ENCODE measurements around the gene MACROD2. TPM values are rescaled to one million over a fixed set of nuclear protein-coding genes. Genes with fewer than 3 reads are reported as not detected.

The MACROD2 gene
- total RNA-seq, 1 donor from 2014 or later: 3.1 TPM

DNA sequence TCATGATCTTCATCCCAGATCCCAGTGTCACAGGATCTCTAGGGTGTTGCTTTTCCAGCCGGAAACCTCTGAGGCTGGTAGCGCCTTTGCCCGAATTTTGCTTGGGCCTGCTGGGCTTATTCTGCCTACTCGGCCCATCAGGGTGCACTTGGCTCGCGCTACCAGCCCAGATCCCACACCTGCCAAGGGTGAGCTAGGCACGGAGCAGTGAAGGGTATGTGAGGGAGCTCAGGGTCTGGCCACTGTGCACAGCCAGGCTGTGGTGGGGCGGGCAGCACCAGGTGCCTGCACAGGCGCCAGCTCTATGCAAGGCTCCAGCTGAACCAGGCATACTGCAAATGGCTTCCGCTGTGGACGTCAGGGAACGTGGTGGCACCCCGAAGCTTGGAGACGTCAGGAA is 1035.5 kb downstream of the MACROD2 start:
- Histone ChIP-seq H3K36me3 (ENCODE audit: control insufficient read depth in 3 of 3, insufficient read depth in 3 of 3, low read length in 3 of 3) (no peaks in the 10 kb centered on the region), H3K27ac (ENCODE audit: low read depth, low read length) (no peak overlapping the region), H3K4me1 (ENCODE audit: control insufficient read depth in 3 of 3, insufficient read depth in 3 of 3, low read length in 3 of 3) (no peaks in the 10 kb centered on the region)

DNA sequence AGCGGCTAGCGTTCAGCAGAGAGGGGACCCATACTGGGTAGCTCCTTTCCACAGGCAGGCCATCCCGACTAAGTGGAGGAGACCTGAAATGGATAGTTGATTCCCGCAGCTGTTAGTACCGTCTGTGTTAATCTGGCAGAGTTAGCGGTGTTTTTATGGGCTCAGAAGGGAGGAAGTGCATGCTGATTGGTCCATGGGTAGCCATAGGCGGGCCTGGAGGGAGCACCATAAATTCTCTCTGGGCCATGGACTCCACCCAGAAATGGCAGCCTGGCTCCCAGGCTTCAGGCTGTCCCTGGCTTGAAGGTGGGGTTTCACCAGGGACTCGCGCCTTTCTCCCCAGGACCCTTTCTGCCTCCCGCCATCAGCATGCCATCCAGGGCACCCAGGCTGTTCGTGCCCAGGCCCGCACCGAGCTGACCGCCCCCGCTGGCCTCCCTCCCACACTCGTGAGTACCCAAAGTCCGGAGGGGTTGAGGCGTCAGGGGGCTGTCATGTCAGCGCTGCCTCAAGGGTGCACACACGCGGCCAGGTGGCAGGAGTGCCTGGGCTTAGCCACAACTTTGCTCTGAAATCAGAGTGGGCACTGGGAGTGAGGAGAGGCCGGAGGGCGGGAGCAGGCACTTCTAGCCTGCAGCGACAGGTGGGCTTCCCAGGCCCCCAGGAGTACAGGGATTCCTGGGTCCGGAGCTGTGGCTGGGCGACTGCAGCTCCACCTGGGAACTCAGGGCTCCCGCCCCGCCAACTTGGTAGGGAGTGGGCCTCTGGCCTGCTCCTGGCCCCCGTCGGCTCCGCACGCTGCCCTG is 1036.4 kb downstream of the MACROD2 start:
- H3K36me3 ChIP-seq (ENCODE audit: control insufficient read depth in 3 of 3, insufficient read depth in 3 of 3, low read length in 3 of 3): no peaks in the 10 kb centered on the region
- H3K9me3 ChIP-seq (ENCODE audit: control insufficient read depth in 3 of 3, low read length in 3 of 3): no peaks in the 10 kb centered on the region
- no peaks in the 10 kb centered on the region for H3K27me3 ChIP-seq (ENCODE audit: control insufficient read depth in 3 of 3, insufficient read depth in 3 of 3, low read length in 3 of 3)
- no peak overlapping the region for H3K27ac ChIP-seq (ENCODE audit: low read depth, low read length)
- H3K4me1 ChIP-seq (ENCODE audit: control insufficient read depth in 3 of 3, insufficient read depth in 3 of 3, low read length in 3 of 3): no peaks in the 10 kb centered on the region
- no peak overlapping the region for H3K9ac ChIP-seq (ENCODE audit: low read depth in 1 of 3, low read length in 3 of 3)
- no peak overlapping the region for H3K4me3 ChIP-seq (ENCODE audit: low read length in 3 of 3)

More for the DNA sequence above, 1035.5 kb downstream of the MACROD2 start:
- Histone ChIP-seq H3K9me3 (ENCODE audit: control insufficient read depth in 3 of 3, low read length in 3 of 3) (no peaks in the 10 kb centered on the region), H3K27me3 (ENCODE audit: control insufficient read depth in 3 of 3, insufficient read depth in 3 of 3, low read length in 3 of 3) (no peaks in the 10 kb centered on the region), H3K4me3 (ENCODE audit: low read length in 3 of 3) (no peak overlapping the region), H3K9ac (ENCODE audit: low read depth in 1 of 3, low read length in 3 of 3) (no peak overlapping the region)

DNA sequence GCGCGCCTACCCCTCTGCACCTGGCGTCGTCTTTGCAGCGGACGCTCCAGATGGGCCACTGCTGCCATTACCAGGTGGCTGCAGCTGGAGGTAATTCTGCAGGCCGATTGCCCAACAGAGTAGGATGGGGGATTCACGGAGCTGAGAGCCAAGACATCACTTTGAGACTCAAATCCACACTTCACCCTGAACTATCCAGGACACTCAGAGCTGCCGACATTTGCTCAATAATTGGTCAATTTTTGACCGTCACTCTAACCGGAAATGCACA is 1037.0 kb downstream of the MACROD2 start:
- Histone ChIP-seq H3K4me3 (ENCODE audit: low read length in 3 of 3) (no peak overlapping the region), H3K4me1 (ENCODE audit: control insufficient read depth in 3 of 3, insufficient read depth in 3 of 3, low read length in 3 of 3) (no peaks in the 10 kb centered on the region), H3K27me3 (ENCODE audit: control insufficient read depth in 3 of 3, insufficient read depth in 3 of 3, low read length in 3 of 3) (no peaks in the 10 kb centered on the region), H3K27ac (ENCODE audit: low read depth, low read length) (no peak overlapping the region), H3K9me3 (ENCODE audit: control insufficient read depth in 3 of 3, low read length in 3 of 3) (no peaks in the 10 kb centered on the region), H3K36me3 (ENCODE audit: control insufficient read depth in 3 of 3, insufficient read depth in 3 of 3, low read length in 3 of 3) (no peaks in the 10 kb centered on the region), H3K9ac (ENCODE audit: low read depth in 1 of 3, low read length in 3 of 3) (no peak overlapping the region)

DNA sequence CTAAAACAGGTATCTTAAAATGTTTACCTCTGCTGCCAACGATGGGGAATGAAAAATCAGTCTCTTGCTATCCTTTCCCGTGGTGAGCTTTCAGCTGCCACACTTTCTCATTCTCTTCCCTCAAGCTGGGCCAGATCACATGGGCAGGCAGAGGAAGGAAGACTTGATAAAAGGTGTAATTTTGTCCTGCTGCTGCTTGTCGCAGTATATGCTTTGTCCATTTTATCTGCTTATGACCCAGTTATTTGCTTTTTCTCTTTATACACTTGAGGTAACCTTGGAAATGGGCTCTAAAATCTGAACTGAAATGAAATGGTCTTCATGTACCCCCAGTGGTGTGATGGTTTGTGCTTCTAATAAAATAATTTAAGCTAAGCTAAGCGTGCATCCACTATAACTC is 1038.0 kb downstream of the MACROD2 start:
- H3K27me3 ChIP-seq (ENCODE audit: control insufficient read depth in 3 of 3, insufficient read depth in 3 of 3, low read length in 3 of 3): no peaks in the 10 kb centered on the region
- no peaks in the 10 kb centered on the region for H3K9me3 ChIP-seq (ENCODE audit: control insufficient read depth in 3 of 3, low read length in 3 of 3)
- no peak overlapping the region for H3K9ac ChIP-seq (ENCODE audit: low read depth in 1 of 3, low read length in 3 of 3)
- H3K36me3 ChIP-seq (ENCODE audit: control insufficient read depth in 3 of 3, insufficient read depth in 3 of 3, low read length in 3 of 3): no peaks in the 10 kb centered on the region
- H3K27ac ChIP-seq (ENCODE audit: low read depth, low read length): no peak overlapping the region
- no peak overlapping the region for H3K4me3 ChIP-seq (ENCODE audit: low read length in 3 of 3)
- no peaks in the 10 kb centered on the region for H3K4me1 ChIP-seq (ENCODE audit: control insufficient read depth in 3 of 3, insufficient read depth in 3 of 3, low read length in 3 of 3)

DNA sequence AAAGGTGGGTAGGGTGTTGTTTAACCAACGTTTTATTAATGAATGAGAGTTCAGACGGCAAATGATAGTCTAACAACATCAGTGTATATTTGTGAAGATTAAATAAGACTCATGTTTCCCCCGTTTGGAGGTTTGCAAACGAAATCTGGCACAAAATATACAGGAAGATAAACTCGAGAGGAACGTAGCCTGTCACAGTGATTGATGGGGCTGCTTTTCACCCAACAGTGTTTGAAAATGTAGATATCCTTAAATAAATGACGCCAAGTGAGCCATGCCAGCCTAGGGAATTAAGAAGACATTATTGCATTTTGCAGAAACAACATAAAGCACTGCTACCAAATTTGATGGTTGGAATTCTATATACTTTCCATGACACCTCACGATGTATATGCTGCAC is 1038.6 kb downstream of the MACROD2 start:
- H3K9ac ChIP-seq (ENCODE audit: low read depth in 1 of 3, low read length in 3 of 3): no peak overlapping the region
- no peak overlapping the region for H3K27ac ChIP-seq (ENCODE audit: low read depth, low read length)
- H3K4me1 ChIP-seq (ENCODE audit: control insufficient read depth in 3 of 3, insufficient read depth in 3 of 3, low read length in 3 of 3): no peaks in the 10 kb centered on the region
- no peaks in the 10 kb centered on the region for H3K9me3 ChIP-seq (ENCODE audit: control insufficient read depth in 3 of 3, low read length in 3 of 3)
- H3K36me3 ChIP-seq (ENCODE audit: control insufficient read depth in 3 of 3, insufficient read depth in 3 of 3, low read length in 3 of 3): no peaks in the 10 kb centered on the region
- no peaks in the 10 kb centered on the region for H3K27me3 ChIP-seq (ENCODE audit: control insufficient read depth in 3 of 3, insufficient read depth in 3 of 3, low read length in 3 of 3)
- no peak overlapping the region for H3K4me3 ChIP-seq (ENCODE audit: low read length in 3 of 3)

DNA sequence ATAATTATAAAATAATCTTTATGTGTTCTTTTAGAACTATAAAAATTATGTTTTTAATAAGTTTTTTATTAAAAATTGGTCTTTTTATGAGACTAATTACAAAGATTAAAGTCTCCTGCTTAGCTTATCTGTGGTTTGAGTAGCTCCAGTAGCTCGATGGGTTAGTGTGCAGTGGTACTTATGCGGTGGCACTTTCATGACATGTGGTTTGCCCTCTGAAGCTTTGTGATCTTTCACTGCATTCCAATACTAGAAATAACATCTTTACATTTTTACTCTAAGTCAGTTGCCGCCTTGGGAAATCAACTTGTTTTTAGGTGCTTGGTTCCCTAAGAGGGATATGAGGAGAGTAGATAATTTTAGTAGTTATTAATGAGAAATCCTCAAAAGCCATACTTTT is 1041.6 kb downstream of the MACROD2 start:
- no peaks in the 10 kb centered on the region for H3K9me3 ChIP-seq (ENCODE audit: control insufficient read depth in 3 of 3, low read length in 3 of 3)
- H3K36me3 ChIP-seq (ENCODE audit: control insufficient read depth in 3 of 3, insufficient read depth in 3 of 3, low read length in 3 of 3): no peaks in the 10 kb centered on the region
- H3K27me3 ChIP-seq (ENCODE audit: control insufficient read depth in 3 of 3, insufficient read depth in 3 of 3, low read length in 3 of 3): no peaks in the 10 kb centered on the region
- no peak overlapping the region for H3K4me3 ChIP-seq (ENCODE audit: low read length in 3 of 3)
- H3K27ac ChIP-seq (ENCODE audit: low read depth, low read length): no peak overlapping the region
- no peak overlapping the region for H3K9ac ChIP-seq (ENCODE audit: low read depth in 1 of 3, low read length in 3 of 3)
- no peaks in the 10 kb centered on the region for H3K4me1 ChIP-seq (ENCODE audit: control insufficient read depth in 3 of 3, insufficient read depth in 3 of 3, low read length in 3 of 3)

DNA sequence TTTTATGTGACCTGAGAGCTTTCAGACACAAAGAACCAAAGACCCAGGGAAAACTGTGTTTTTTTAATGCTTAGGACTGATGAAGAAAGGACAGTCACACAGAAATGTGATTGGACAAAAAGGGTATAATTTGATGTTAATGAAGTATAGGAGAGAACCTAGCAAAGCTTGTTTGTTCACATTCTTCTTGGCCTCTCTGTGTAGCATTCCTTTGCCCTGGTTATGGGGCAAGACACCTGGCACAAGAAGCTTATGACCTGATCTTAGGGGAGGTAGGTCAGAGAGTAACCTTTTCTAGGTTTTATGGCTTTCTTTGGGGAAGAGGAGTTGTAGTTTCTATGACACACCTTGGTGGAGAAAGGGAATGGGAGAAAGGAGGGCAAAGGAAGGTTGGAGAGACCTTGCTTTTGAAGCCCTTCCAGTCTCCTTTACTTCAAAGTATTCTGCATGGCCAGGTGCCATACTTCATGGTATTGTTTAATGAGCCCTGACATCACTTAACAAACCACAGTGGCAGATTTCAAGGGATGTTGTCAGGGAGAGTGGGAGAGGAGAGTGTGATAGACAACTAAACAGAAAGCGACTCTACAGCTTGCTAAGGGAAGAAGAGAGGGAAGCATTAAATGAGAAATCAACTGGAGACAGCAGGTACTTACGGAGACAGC is 1043.9 kb downstream of the MACROD2 start:
- no peaks in the 10 kb centered on the region for H3K27me3 ChIP-seq (ENCODE audit: control insufficient read depth in 3 of 3, insufficient read depth in 3 of 3, low read length in 3 of 3)
- H3K9ac ChIP-seq (ENCODE audit: low read depth in 1 of 3, low read length in 3 of 3): no peak overlapping the region
- H3K27ac ChIP-seq (ENCODE audit: low read depth, low read length): no peak overlapping the region
- no peaks in the 10 kb centered on the region for H3K9me3 ChIP-seq (ENCODE audit: control insufficient read depth in 3 of 3, low read length in 3 of 3)
- H3K4me1 ChIP-seq (ENCODE audit: control insufficient read depth in 3 of 3, insufficient read depth in 3 of 3, low read length in 3 of 3): no peaks in the 10 kb centered on the region
- no peak overlapping the region for H3K4me3 ChIP-seq (ENCODE audit: low read length in 3 of 3)
- H3K36me3 ChIP-seq (ENCODE audit: control insufficient read depth in 3 of 3, insufficient read depth in 3 of 3, low read length in 3 of 3): no peaks in the 10 kb centered on the region

DNA sequence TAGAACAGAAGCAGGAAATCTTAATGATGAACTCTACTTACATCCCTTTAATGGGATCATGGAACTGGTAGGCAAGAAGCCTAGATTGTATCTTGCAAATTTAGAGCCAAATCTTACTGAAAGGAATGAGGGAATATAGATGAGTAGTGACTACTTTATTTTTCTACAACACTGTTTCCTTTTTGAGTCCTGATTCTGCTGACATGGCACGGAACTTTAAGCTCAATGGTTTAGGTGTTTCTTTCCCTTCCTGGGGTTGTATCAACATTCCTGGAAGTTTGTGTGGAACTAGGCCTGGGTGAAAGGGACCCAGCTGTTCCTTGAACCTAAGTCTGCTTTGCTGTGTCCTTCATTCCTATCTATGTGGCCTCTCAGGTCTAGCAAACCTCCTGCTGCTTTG is 1047.4 kb downstream of the MACROD2 start:
- no peaks in the 10 kb centered on the region for H3K4me1 ChIP-seq (ENCODE audit: control insufficient read depth in 3 of 3, insufficient read depth in 3 of 3, low read length in 3 of 3)
- H3K9me3 ChIP-seq (ENCODE audit: control insufficient read depth in 3 of 3, low read length in 3 of 3): no peaks in the 10 kb centered on the region
- H3K27ac ChIP-seq (ENCODE audit: low read depth, low read length): no peak overlapping the region
- H3K4me3 ChIP-seq (ENCODE audit: low read length in 3 of 3): no peak overlapping the region
- H3K27me3 ChIP-seq (ENCODE audit: control insufficient read depth in 3 of 3, insufficient read depth in 3 of 3, low read length in 3 of 3): no peaks in the 10 kb centered on the region
- H3K9ac ChIP-seq (ENCODE audit: low read depth in 1 of 3, low read length in 3 of 3): no peak overlapping the region
- H3K36me3 ChIP-seq (ENCODE audit: control insufficient read depth in 3 of 3, insufficient read depth in 3 of 3, low read length in 3 of 3): no peaks in the 10 kb centered on the region

DNA sequence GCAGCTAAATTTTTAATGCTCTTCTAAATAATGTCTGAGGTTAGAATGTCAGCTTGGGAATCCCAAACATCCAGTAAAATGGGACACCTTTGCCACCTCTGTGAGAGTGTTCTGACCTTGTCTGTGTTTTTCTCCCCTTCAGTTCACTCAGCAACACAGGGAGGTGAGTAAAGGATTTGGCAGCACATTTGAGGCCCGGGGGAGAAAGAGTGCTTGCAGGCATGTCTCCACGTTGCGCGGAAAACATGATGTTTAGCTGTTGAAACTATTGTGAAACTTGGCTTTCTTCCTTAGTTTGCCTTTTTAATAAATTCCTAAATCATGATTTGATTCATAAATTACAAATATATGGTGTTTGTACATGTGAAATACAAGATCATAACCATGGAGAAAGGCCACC is 1049.9 kb downstream of the MACROD2 start:
- Histone ChIP-seq H3K4me1 (ENCODE audit: control insufficient read depth in 3 of 3, insufficient read depth in 3 of 3, low read length in 3 of 3) (no peaks in the 10 kb centered on the region), H3K9me3 (ENCODE audit: control insufficient read depth in 3 of 3, low read length in 3 of 3) (no peaks in the 10 kb centered on the region), H3K4me3 (ENCODE audit: low read length in 3 of 3) (no peak overlapping the region), H3K9ac (ENCODE audit: low read depth in 1 of 3, low read length in 3 of 3) (no peak overlapping the region), H3K27ac (ENCODE audit: low read depth, low read length) (no peak overlapping the region), H3K27me3 (ENCODE audit: control insufficient read depth in 3 of 3, insufficient read depth in 3 of 3, low read length in 3 of 3) (no peaks in the 10 kb centered on the region), H3K36me3 (ENCODE audit: control insufficient read depth in 3 of 3, insufficient read depth in 3 of 3, low read length in 3 of 3) (no peaks in the 10 kb centered on the region)

DNA sequence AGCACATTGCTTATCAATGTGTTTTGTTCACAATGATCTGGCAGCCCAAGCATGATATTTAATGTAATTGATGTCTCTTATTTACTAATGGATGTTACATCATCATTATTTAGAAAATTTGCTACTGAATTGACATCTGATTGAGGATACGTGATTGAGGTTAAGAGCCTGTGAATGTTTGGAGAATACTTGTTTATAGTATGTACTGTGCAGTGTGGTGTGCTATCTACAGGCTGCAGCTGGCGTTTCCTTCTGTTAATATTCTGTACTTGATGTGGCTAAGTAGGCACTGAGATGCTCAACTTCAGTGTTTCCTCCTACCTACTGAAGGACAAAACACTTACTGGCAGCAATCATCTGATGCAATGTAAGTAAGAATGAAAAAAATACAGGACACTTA is 1051.7 kb downstream of the MACROD2 start:
- no peak overlapping the region for H3K27ac ChIP-seq (ENCODE audit: low read depth, low read length)
- H3K9me3 ChIP-seq (ENCODE audit: control insufficient read depth in 3 of 3, low read length in 3 of 3): no peaks in the 10 kb centered on the region
- no peaks in the 10 kb centered on the region for H3K36me3 ChIP-seq (ENCODE audit: control insufficient read depth in 3 of 3, insufficient read depth in 3 of 3, low read length in 3 of 3)
- H3K9ac ChIP-seq (ENCODE audit: low read depth in 1 of 3, low read length in 3 of 3): no peak overlapping the region
- H3K27me3 ChIP-seq (ENCODE audit: control insufficient read depth in 3 of 3, insufficient read depth in 3 of 3, low read length in 3 of 3): no peaks in the 10 kb centered on the region
- H3K4me3 ChIP-seq (ENCODE audit: low read length in 3 of 3): no peak overlapping the region
- H3K4me1 ChIP-seq (ENCODE audit: control insufficient read depth in 3 of 3, insufficient read depth in 3 of 3, low read length in 3 of 3): no peaks in the 10 kb centered on the region

Data from skeletal muscle tissue (tissue), 4 donors.